Stimulated activated CD8-positive, alpha-beta memory T cell treated with anti-CD3 and anti-CD28 coated beads, Interleukin-4, amount 100 ng/mL, for 48 hours (primary cell): Measurements from ENCODE around the gene ZG16.
"Not testable (repeated sequence)": the region's sequence is repeated elsewhere in the genome, so short reads cannot be mapped to it uniquely, and the experiment has no call there.

Experiments
- DNase-seq: peaks from one replicate; pipeline ENCODE4 v3.0.0-alpha.2; 2020

The ZG16 gene

GRCh38 chr16:29753516-29753915, 24.5 kb upstream of the ZG16 start:
- no peak for DNase-seq

- DNase-seq, result no peak
Observed at GRCh38 chr16:29756654-29757053, 21.4 kb upstream of the ZG16 start.

- not testable (repeated sequence) for DNase-seq
Observed at GRCh38 chr16:29757086-29757485, 21.0 kb upstream of the ZG16 start.

- no peak for DNase-seq
Observed at GRCh38 chr16:29757950-29758466, 20.0 kb upstream of the ZG16 start.

- no peak for DNase-seq
Observed at GRCh38 chr16:29760567-29761279, 17.3 kb upstream of the ZG16 start.

GRCh38 chr16:29761280-29761651, 16.8 kb upstream of the ZG16 start:
- not testable (repeated sequence) for DNase-seq

- DNase-seq, result no peak
Observed at GRCh38 chr16:29761882-29762281, 16.2 kb upstream of the ZG16 start.

- no peak for DNase-seq
Observed at GRCh38 chr16:29763326-29763725, 14.7 kb upstream of the ZG16 start.

GRCh38 chr16:29765167-29766032, 12.7 kb upstream of the ZG16 start:
- DNase-seq, result no peak

GRCh38 chr16:29766571-29766970, 11.5 kb upstream of the ZG16 start:
- DNase-seq, result no peak

GRCh38 chr16:29767062-29767461, 11.0 kb upstream of the ZG16 start:
- no peak for DNase-seq

- DNase-seq, result no peak
Observed at GRCh38 chr16:29769507-29769906, 8.5 kb upstream of the ZG16 start.

- DNase-seq, result no peak
Observed at GRCh38 chr16:29770250-29770929, 7.7 kb upstream of the ZG16 start.

GRCh38 chr16:29772330-29772729, 5.7 kb upstream of the ZG16 start:
- not testable (repeated sequence) for DNase-seq

GRCh38 chr16:29774730-29775129, 3.3 kb upstream of the ZG16 start:
- DNase-seq, result no peak

- no peak for DNase-seq
Observed at GRCh38 chr16:29775742-29776408, 2.2 kb upstream of the ZG16 start.

- no peak for DNase-seq
Observed at GRCh38 chr16:29779474-29779873, 1.4 kb downstream of the ZG16 start.

- not testable (repeated sequence) for DNase-seq
Observed at GRCh38 chr16:29783094-29783953, 5.3 kb downstream of the ZG16 start.

- DNase-seq, result no peak
Observed at GRCh38 chr16:29784157-29784556, 6.1 kb downstream of the ZG16 start.

GRCh38 chr16:29784901-29785500, 6.9 kb downstream of the ZG16 start:
- DNase-seq, result peak; percentile 86

GRCh38 chr16:29787155-29787554, 9.1 kb downstream of the ZG16 start:
- not testable (repeated sequence) for DNase-seq
